GM21423 (cell line): ENCODE data around the gene TNFAIP8L2.

Experiments
- ATAC-seq: cut with Tn5 transposase; IDR thresholded peaks from one replicate; pipeline ENCODE4 v1.9.1; 2021; ENCODE audit warnings: mild to moderate bottlenecking, moderate library complexity; ENCODE audit not compliant: unreplicated experiment

TNFAIP8L2 gene

GRCh38 chr1:151145304-151146071 is 11.0 kb upstream of the TNFAIP8L2 start:
- no peak for ATAC-seq

- ATAC-seq: no peak
Observed at GRCh38 chr1:151146072-151146411, 10.4 kb upstream of the TNFAIP8L2 start.

GRCh38 chr1:151146412-151147131 is 9.9 kb upstream of the TNFAIP8L2 start, which contains the start of gene SEMA6C:
TSS of gene SEMA6C (minus strand) at chr1:151146631. CDS start at chr1:151142621, 4,010 bp downstream.
- peak; percentile 99 for ATAC-seq

- ATAC-seq: no peak
Observed at GRCh38 chr1:151147132-151147503, 9.3 kb upstream of the TNFAIP8L2 start.

GRCh38 chr1:151147665-151148064 is 8.8 kb upstream of the TNFAIP8L2 start:
- ATAC-seq: no peak

GRCh38 chr1:151157067-151157531 is 650 bp downstream of the TNFAIP8L2 start:
- no peak for ATAC-seq

- no peak for ATAC-seq
Observed at GRCh38 chr1:151158326-151158725, 1.9 kb downstream of the TNFAIP8L2 start.

- ATAC-seq: no peak
Observed at GRCh38 chr1:151158751-151159251, 2.4 kb downstream of the TNFAIP8L2 start.

- ATAC-seq: no peak
Observed at GRCh38 chr1:151159373-151159772, 2.9 kb downstream of the TNFAIP8L2 start.

GRCh38 chr1:151164732-151165280 is 8.4 kb downstream of the TNFAIP8L2 start:
- ATAC-seq: no peak

GRCh38 chr1:151165281-151165737 is 8.9 kb downstream of the TNFAIP8L2 start:
- peak; percentile 15 for ATAC-seq

- ATAC-seq: peak; percentile 88
Observed at GRCh38 chr1:151165738-151166504, 9.5 kb downstream of the TNFAIP8L2 start, which contains the start of the genes LYSMD1 and SCNM1. TSS of gene LYSMD1 (minus strand) at chr1:151165902. CDS start at chr1:151165258, 644 bp downstream. TSS of gene SCNM1 (plus strand) at chr1:151166144. CDS start at chr1:151166153, 9 bp downstream.

GRCh38 chr1:151166505-151166956 is 10.1 kb downstream of the TNFAIP8L2 start:
- peak; percentile 13 for ATAC-seq

GRCh38 chr1:151167116-151167515 is 10.7 kb downstream of the TNFAIP8L2 start:
- ATAC-seq: no peak

GRCh38 chr1:151171190-151171589 is 14.7 kb downstream of the TNFAIP8L2 start:
- ATAC-seq: no peak

GRCh38 chr1:151175041-151175741 is 18.7 kb downstream of the TNFAIP8L2 start:
- no peak for ATAC-seq

- ATAC-seq: no peak
Observed at GRCh38 chr1:151175863-151176262, 19.4 kb downstream of the TNFAIP8L2 start, which contains the start of gene TMOD4. TSS of gene TMOD4 (minus strand) at chr1:151175981. CDS start at chr1:151174875, 1,106 bp downstream.

GRCh38 chr1:151176514-151177045 is 20.1 kb downstream of the TNFAIP8L2 start:
- ATAC-seq: no peak

- no peak for ATAC-seq
Observed at GRCh38 chr1:151184211-151184610, 27.8 kb downstream of the TNFAIP8L2 start.
